GM12864 (cell line): Measurements from ENCODE around the gene UNC13C.

Source experiments
- DNase-seq: peaks from one replicate; pipeline ENCODE4 v3.0.0-alpha.2; 2011; ENCODE audit warnings: low read depth
- H3K4me3 ChIP-seq: 2 replicates; pipeline ENCODE4 v1.5.1; 2011; ENCODE audit warnings: mild to moderate bottlenecking, low read depth, low read length, control low read depth
- TF ChIP-seq, protein P1 (sequence below): IDR thresholded peaks from 2 replicates; pipeline ENCODE4 v1.5.1; 2011; ENCODE audit warnings: low read depth, mild to moderate bottlenecking, moderate library complexity, low read length, control low read depth, inconsistent platforms; ENCODE audit errors: missing control alignments

The UNC13C gene

DNA sequence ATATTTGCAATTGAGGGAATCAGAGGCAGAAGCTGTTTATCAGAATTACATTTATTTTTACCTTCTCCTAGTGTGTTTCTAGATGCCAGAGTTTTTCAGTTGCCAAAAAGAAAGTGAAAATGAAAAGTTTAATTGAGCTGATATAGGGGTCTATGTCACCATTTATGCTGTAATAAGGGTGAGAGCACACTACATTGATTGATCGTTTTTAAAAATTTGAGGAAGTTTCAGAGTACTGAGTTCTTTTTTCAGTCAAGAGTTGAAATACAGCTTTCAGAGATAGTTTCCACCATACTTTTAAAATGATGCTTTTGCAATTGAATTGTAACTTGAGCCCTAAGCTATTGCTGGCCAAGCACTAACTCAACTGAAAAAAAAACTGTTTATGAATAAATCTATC, 326.9 kb downstream of the UNC13C start:
- H3K4me3 ChIP-seq: no peak overlapping the region
- TF ChIP-seq, protein P1, sequence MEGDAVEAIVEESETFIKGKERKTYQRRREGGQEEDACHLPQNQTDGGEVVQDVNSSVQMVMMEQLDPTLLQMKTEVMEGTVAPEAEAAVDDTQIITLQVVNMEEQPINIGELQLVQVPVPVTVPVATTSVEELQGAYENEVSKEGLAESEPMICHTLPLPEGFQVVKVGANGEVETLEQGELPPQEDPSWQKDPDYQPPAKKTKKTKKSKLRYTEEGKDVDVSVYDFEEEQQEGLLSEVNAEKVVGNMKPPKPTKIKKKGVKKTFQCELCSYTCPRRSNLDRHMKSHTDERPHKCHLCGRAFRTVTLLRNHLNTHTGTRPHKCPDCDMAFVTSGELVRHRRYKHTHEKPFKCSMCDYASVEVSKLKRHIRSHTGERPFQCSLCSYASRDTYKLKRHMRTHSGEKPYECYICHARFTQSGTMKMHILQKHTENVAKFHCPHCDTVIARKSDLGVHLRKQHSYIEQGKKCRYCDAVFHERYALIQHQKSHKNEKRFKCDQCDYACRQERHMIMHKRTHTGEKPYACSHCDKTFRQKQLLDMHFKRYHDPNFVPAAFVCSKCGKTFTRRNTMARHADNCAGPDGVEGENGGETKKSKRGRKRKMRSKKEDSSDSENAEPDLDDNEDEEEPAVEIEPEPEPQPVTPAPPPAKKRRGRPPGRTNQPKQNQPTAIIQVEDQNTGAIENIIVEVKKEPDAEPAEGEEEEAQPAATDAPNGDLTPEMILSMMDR: no peak

DNA sequence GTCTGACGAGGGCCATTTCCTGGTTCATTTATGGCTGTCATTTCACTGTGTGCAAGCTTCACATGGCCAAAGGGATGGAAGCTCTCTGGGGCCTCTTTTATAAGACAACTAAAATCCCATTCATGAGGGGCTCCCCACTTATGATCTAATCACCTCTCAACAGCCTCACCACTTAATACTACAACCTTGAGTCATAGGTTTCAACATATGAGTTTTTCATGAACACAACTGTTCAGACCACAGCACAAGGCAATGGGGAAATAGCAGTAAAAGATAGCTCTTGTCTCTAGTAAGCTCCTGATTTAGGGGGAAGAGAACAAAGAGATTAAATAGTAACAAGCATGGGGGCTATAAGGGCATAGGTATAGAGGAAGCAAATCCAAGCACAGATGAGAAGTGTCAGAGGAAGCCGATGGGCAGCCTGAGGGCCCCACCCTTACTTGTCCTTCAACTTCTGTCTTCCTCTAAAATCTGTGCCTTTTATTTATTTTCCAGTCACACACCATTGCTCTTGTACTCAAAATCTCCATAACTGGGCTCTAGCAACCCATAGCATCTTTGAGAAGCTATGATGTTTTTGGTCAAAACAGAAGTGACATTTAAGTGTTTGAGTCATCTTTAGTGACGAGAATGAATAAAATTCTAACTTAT, 329.1 kb downstream of the UNC13C start:
- TF ChIP-seq, protein P1: no peak
- no peak overlapping the region for H3K4me3 ChIP-seq
- no peak for DNase-seq

More for the DNA sequence above, 326.9 kb downstream of the UNC13C start:
- no peak for DNase-seq

DNA sequence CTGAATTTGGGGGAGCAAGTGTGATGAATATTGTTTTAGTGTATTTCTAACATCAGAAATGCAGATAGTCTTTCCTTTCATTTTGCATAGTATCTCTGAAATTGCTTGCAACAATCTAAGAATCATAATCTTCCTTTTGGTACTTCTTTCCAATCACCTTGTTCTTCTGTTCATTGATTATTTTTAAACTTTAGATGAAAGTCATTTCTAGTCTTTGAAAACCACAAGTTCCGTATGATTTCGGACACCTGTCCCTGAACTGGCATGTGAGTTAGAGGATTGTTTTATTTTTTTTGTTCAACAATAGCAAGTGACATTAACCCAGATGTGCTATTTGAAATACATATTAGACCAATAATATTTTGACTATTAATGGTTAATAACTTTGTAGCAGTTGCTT, 329.7 kb downstream of the UNC13C start:
- TF ChIP-seq, protein P1: no peak
- no peak for DNase-seq
- no peak overlapping the region for H3K4me3 ChIP-seq

- TF ChIP-seq, protein P1: no peak
- DNase-seq: no peak
- no peak overlapping the region for H3K4me3 ChIP-seq
These were observed 334.3 kb downstream of the UNC13C start for GRCh38 chr15:54312528-54312927.

DNA sequence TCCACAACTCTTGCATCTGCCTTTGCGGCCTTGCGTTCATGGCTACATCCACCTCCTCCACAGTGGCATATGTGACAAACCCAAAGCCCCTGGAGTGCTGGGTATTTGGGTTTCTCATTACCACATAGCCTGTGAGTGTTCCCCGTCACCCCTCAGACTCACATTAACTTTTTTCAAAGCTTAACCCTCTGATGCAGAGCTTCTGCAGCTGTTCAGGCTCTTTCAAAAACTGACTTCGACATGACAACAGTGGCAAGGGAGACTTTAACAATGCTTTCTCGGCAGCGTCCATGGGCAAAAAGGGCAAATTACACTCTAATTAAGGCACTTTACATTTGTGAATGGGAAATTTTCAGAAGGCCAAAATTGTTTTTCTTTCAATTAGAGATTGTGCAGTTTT, 343.2 kb downstream of the UNC13C start:
- TF ChIP-seq, protein P1: no peak
- no peak for DNase-seq
- H3K4me3 ChIP-seq: no peak overlapping the region

DNA sequence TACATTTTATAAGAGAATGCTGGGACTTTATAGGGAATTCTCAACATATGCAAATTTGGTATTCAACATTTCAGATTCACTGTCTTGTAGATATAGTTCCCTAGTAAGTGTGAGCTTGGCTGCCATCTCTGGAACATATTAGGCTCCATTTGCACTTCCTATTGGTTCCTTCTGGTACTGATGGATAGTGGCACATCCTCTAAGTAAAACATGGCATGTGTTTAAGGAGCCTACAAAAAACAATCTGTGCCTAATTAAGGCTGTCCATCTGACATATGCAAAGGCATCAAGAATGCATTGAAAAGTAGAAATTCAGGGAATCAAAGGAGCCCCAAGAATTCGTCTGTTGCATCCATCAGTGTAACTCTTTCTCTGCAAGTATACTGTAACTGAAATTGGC, 344.1 kb downstream of the UNC13C start:
- DNase-seq: no peak
- TF ChIP-seq, protein P1: no peak
- H3K4me3 ChIP-seq: no peak overlapping the region

GRCh38 chr15:54345301-54345700, 367.1 kb downstream of the UNC13C start:
- TF ChIP-seq, protein P1: no peak
- DNase-seq: no peak
- H3K4me3 ChIP-seq: no peak overlapping the region
